Heart left ventricle (tissue), 13 donors: ENCODE measurements around the gene GPBP1L1.

Experiments used
- POLR2A ChIP-seq, 2 donors: fragments of 450-650 bp; IDR thresholded peaks; one replicate each; pipeline ENCODE4 v1.6.1; 2017; ENCODE audit warnings: antibody characterized with exemption in 2 of 2, mild to moderate bottlenecking in 2 of 2, moderate library complexity in 2 of 2
- TF ChIP-seq, protein P1 (sequence below), 12 donors: fragments of 200-600 bp; sonication (generic) in 4 of 12; IDR thresholded peaks; one replicate each; pipeline versions ENCODE4 v1.5.0 to v1.8.0; 2018 to 2022; ENCODE audit warnings: antibody characterized with exemption in 12 of 12, mild to moderate bottlenecking in 5 of 12
- donor health status: ischemic (EF 13 %, LVEDD 7.1; RV severe dilation, severe dysfunction).
- donor health status: DM: no; HTN: yes; CAD: no.
- donor health status: DM: no; HTN: no; CAD: no.
- donor health status: ischemic (EF 25% LVEDD 6.9; RV normal size, moderate dysfunction).
- donor health status: ischemic (EF 25% LVEDD 5.7; RV mildly dilated, moderate dysfunction).
- donor health status: ischemic (EF 35%, LVEDD 5.7; RV mildly dilated, moderate dysfunction).
- donor health status: nonischemic (EF 11% LVEDD 7.7; RV severe dilation, severe dysfunction).
- donor health status: DM: yes; HTN: yes; CAD: no.
- donor health status: PGD.
- donor health status: ischemic (EF 29% LVEDD 5.4; RV normal size, mild dysfunction).
- donor health status: nonischemic (EF 23%, LVEDD 6.1; RV moderate dilation, normal function).

GRCh38 chr1:45722809-45723208 is 36.5 kb upstream of the GPBP1L1 start:
- TF ChIP-seq, protein P1, sequence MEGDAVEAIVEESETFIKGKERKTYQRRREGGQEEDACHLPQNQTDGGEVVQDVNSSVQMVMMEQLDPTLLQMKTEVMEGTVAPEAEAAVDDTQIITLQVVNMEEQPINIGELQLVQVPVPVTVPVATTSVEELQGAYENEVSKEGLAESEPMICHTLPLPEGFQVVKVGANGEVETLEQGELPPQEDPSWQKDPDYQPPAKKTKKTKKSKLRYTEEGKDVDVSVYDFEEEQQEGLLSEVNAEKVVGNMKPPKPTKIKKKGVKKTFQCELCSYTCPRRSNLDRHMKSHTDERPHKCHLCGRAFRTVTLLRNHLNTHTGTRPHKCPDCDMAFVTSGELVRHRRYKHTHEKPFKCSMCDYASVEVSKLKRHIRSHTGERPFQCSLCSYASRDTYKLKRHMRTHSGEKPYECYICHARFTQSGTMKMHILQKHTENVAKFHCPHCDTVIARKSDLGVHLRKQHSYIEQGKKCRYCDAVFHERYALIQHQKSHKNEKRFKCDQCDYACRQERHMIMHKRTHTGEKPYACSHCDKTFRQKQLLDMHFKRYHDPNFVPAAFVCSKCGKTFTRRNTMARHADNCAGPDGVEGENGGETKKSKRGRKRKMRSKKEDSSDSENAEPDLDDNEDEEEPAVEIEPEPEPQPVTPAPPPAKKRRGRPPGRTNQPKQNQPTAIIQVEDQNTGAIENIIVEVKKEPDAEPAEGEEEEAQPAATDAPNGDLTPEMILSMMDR (IDR thresholded peaks at IDR 0.05): no peak
- TF ChIP-seq POLR2A (IDR thresholded peaks at IDR 0.05): no peak
